GM21576 (cell line): Measurements from ENCODE around the gene ELL2.
A peak's percentile ranks its signal among the peaks of the same experiment; 100 is the strongest.
"Not testable (repeated sequence)": the region's sequence is repeated elsewhere in the genome, so short reads cannot be mapped to it uniquely, and the experiment has no call there.

ENCODE experiments used
- ATAC-seq: cut with Tn5 transposase; IDR thresholded peaks from one replicate; pipeline ENCODE4 v1.9.1; 2021; ENCODE audit warnings: mild to moderate bottlenecking, moderate library complexity; ENCODE audit not compliant: unreplicated experiment

Gene ELL2

GRCh38 chr5:95862671-95863382, 98.8 kb downstream of the ELL2 start:
- ATAC-seq, result no peak

- no peak for ATAC-seq
Observed at GRCh38 chr5:95861864-95862561, 99.6 kb downstream of the ELL2 start.

GRCh38 chr5:95861221-95861863, 100.3 kb downstream of the ELL2 start:
- no peak for ATAC-seq

DNA sequence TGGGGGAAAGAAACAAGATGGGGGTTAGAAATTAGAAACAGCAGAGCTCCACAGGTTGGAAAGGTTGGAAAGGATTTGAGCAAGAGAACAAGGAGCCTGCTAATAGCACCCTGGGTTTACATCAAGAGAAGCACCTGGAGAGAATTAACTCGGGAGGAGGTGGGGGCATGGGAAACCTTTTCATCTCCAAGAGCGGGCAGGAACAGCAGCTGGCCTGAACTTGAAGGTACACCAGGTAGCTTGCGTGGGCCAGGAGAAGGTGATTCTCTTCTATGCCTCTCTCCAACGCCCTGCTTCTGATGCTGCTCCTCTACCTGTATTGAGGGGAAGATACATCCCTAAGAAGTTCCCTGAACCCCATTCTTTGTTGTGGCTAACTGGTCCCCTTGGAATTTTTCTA, 102.0 kb downstream of the ELL2 start:
- ATAC-seq, result no peak

GRCh38 chr5:95858661-95859595, 102.7 kb downstream of the ELL2 start:
- ATAC-seq, result peak; percentile 86

DNA sequence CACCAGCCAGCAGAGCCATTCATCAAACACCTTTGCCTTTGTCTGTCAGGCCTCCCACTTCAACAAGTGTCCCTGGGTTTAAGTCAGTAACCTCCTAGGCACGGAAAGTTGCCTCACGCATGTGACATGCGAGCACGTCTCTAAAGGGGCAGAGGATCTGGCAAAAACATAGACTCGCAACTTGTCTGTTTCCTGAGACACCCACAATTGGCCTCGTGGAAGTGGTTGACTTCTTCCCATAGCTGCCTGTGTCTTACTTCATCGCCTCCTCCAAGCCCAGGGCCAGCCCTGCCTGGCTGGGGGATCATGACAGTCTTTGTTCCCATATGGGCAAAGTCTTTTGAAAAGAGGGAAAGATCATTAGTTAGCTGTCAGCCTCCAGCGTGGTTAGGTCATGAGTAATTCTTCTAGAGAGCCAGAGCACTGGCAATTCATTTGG, 103.6 kb downstream of the ELL2 start:
- no peak for ATAC-seq

- no peak for ATAC-seq
Observed at GRCh38 chr5:95857185-95857945, 104.3 kb downstream of the ELL2 start.

- ATAC-seq, result no peak
Observed at GRCh38 chr5:95856501-95856981, 105.1 kb downstream of the ELL2 start.

DNA sequence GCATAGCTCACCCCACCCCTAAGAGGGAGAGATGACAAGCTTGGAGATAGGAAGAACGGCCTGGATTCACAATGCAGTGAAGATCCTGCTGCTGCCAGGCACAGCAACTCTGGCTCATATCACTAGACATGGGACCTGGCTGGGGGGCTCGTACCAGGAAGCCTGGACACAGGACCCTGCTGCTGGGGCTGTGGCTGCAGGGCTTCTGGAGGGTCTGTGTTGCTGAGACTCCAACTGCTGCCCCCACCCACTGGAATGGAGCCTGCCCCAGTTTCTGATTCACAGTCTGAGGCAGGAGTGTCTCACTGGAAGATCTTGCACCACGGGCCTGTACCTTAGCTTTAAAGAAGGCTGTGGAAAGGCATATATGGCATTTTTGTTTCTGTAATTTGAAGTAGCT, 108.2 kb downstream of the ELL2 start:
- ATAC-seq, result no peak

DNA sequence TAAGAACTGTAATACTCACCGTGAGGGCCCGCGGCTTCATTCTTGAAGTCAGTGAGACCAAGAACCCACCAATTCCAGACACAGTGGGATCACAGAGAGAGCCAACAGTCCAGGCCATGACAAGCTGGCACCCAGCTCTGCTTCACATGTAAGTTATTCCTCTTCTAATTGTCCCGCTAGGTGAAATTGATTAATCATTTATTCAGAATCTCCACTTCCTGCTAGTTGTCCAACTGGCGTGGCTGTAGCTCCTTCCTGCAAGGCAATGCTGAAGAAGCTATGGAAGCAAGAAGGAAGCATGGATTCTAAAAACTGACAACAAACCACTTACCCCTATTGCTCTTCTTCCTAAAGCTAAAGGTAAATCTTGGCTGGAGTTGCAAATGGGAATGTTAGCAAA, 109.1 kb downstream of the ELL2 start:
- no peak for ATAC-seq

- not testable (repeated sequence) for ATAC-seq
Observed at GRCh38 chr5:95851141-95851540, 110.5 kb downstream of the ELL2 start.

DNA sequence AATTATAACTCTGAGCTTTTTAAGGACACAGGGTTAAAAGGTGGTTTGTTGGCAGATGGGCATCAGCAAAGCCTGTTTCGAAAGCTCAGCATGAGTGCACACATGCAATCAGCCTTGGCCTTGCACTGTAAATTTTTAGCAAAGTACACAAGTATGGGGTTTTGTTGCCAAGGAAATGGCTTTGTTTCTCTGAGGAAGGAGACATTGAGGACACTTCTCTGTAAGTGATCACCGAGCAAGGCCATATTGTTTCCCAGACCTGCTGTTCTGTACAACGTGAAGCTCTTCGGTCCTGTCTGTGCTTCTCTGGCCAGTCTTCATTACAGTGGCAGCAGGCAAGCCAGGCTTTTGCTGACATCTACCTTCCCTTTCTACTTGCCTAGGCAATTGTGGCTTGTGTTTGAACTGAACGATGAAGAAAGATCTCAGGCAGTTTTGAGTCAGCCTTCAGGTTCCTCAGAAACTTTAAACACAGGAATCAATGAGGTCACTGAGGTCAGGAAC, 111.2 kb downstream of the ELL2 start:
- ATAC-seq, result no peak

DNA sequence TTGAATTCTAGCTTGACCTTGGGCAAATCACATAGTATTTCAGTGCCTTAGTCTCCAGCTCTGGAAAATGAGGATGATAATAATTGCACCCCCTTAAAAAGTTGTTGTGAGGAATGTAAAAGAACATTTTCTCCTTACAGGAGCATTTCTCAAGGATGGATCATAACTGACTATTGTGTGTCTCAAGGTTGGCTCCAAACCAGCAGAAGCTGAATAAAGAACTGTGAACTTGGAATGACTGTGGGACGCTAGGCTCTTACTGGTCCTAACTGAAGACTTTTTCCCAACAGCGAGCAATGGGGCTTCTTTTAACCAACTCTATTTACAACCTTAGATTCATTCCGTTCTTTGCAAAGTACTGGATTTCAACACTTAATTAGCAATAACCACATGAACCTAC, 113.0 kb downstream of the ELL2 start:
- ATAC-seq, result no peak

DNA sequence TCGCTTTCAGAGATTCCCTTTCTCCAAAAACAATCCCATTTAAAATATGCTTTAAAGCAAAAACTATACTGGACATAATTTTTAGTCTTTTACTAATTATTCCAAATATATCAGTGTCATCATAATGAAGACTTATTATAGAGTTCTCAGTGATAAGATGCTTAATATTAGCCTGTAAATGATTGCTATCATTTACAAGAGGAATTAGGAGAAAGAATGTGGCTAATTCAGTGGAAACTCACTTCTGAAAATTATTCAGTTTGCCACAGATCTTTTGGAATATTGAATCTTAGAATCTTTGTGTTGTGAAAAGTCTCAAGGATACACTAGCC, 114.4 kb downstream of the ELL2 start:
- no peak for ATAC-seq

DNA sequence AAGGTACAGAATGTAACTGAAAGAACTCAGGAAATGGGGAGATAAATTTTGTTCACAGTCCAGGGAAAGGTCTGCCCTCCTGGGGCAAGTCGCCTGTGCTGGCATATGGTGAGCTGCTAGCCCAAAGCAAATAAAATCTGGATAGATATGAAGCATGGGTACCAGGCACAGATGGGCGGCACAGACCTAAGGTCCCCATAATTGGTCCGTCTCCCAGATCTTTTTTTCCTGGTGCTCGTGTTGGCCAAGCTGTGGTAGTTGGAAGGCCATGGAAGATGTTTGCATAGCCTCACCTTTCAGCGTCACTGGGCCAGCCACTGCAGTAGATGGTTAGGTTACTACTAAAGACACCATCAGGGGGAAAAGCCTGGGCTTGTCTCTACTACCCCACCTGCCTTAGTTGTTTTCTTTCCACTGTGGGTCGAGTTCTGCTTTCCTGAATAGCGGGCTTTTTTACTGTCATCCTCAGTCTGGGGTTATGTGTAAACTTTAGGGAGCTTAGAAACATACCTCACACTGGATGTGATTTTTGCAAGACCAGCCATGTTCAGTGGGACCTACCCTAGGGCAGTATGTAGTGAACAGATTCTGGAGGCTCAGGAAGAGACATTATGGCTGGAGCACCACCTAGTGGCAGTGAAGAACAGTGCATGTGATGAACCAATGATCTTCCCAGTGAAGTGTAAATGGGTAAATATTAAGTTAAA, 114.9 kb downstream of the ELL2 start:
- ATAC-seq, result peak; percentile 74

GRCh38 chr5:95845391-95845790, 116.3 kb downstream of the ELL2 start:
- ATAC-seq, result no peak

GRCh38 chr5:95843733-95844223, 117.9 kb downstream of the ELL2 start:
- ATAC-seq, result no peak

DNA sequence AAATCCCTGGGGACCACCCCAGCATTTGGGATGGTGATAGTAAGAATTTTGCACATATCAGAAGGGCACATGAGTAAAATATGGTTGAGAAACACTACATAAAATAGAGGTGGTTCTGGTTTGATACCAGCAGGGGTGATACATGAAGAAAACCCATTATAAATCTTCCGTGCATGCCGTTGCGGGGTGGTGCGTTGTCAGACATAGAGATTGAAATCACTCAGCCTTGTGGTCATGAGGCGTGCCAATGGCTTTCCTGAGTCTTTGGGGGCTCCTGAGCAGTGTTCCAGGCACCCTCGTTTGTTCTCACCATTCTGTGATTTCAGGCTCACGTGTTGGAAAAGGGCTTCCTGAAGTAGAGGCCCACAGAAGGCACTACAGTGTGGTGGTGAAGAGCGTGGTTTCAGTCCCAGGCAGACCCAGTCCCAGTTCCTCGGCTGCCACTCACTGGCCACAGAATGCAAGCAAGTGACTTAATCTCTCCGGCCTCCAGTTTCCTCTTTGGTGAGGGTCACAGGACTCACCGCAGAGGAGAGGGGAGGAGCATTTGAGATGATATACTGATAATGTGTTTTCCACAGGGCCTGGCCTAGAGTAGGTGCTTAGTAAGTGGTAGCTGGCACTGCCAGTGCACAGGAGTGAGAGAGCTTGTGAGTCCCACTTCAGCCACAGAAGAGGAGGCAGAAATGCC, 118.7 kb downstream of the ELL2 start:
- peak; percentile 91 for ATAC-seq
